Measurements from ENCODE around the gene TRPM6.

The TRPM6 gene

GRCh38 chr9:74777136-74777879 lies 110.4 kb downstream of the TRPM6 start:
- peak; percentile 57 for DNase-seq (ENCODE audit: low read depth)
- peak; percentile 80 for TF ChIP-seq CTCF (IDR thresholded peaks at IDR 0.05; ENCODE audit: insufficient read depth, low read depth, low read length, missing control alignments)

GRCh38 chr9:74775396-74775795 lies 112.3 kb downstream of the TRPM6 start:
- no peak for DNase-seq (ENCODE audit: low read depth)
- no peak for TF ChIP-seq CTCF (IDR thresholded peaks at IDR 0.05; ENCODE audit: insufficient read depth, low read depth, low read length, missing control alignments)
- no peak overlapping the region for H3K4me3 ChIP-seq (ENCODE audit: low read length)

More at GRCh38 chr9:74777136-74777879, 110.4 kb downstream of the TRPM6 start:
- no peak overlapping the region for H3K4me3 ChIP-seq (ENCODE audit: low read length)

GRCh38 chr9:74773886-74774479 lies 113.7 kb downstream of the TRPM6 start:
- peak; percentile 87 for TF ChIP-seq CTCF (IDR thresholded peaks at IDR 0.05; ENCODE audit: insufficient read depth, low read depth, low read length, missing control alignments)
- no peak overlapping the region for H3K4me3 ChIP-seq (ENCODE audit: low read length)
- peak; percentile 82 for DNase-seq (ENCODE audit: low read depth)

GRCh38 chr9:74772121-74772520 lies 115.6 kb downstream of the TRPM6 start:
- H3K4me3 ChIP-seq (ENCODE audit: low read length): no peak overlapping the region
- DNase-seq (ENCODE audit: low read depth): no peak
- no peak for TF ChIP-seq CTCF (IDR thresholded peaks at IDR 0.05; ENCODE audit: insufficient read depth, low read depth, low read length, missing control alignments)

- no peak overlapping the region for H3K4me3 ChIP-seq (ENCODE audit: low read length)
- DNase-seq (ENCODE audit: low read depth): no peak
- no peak for TF ChIP-seq CTCF (IDR thresholded peaks at IDR 0.05; ENCODE audit: insufficient read depth, low read depth, low read length, missing control alignments)
Measured at GRCh38 chr9:74771672-74772071, 116.0 kb downstream of the TRPM6 start.

GRCh38 chr9:74771262-74771585 lies 116.5 kb downstream of the TRPM6 start:
- TF ChIP-seq CTCF (IDR thresholded peaks at IDR 0.05; ENCODE audit: insufficient read depth, low read depth, low read length, missing control alignments): no peak
- no peak overlapping the region for H3K4me3 ChIP-seq (ENCODE audit: low read length)
- DNase-seq (ENCODE audit: low read depth): no peak
